HG02970 (cell line): ENCODE results near the gene AMMECR1L.
A peak's percentile ranks its signal among the peaks of the same experiment; 100 is the strongest.
"Not testable (repeated sequence)": the region's sequence is repeated elsewhere in the genome, so short reads cannot be mapped to it uniquely, and the experiment has no call there.

Experiments
- ATAC-seq: cut with Tn5 transposase; IDR thresholded peaks from one replicate; pipeline ENCODE4 v1.9.1; 2021; ENCODE audit warnings: mild to moderate bottlenecking, moderate library complexity, moderate number of reproducible peaks; ENCODE audit not compliant: unreplicated experiment, low FRiP score

Gene AMMECR1L

GRCh38 chr2:127887776-127888130 lies 2.0 kb upstream of the AMMECR1L start:
- ATAC-seq: no peak

- no peak for ATAC-seq
Measured at GRCh38 chr2:127887082-127887775, 1.5 kb upstream of the AMMECR1L start.

GRCh38 chr2:127886593-127886935 lies 808 bp upstream of the AMMECR1L start:
- ATAC-seq: not testable (repeated sequence)

GRCh38 chr2:127884861-127885740 lies 655 bp downstream of the AMMECR1L start:
- ATAC-seq: peak; percentile 28

- ATAC-seq: no peak
Measured at GRCh38 chr2:127884436-127884835, 1.3 kb downstream of the AMMECR1L start.

- ATAC-seq: no peak
Measured at GRCh38 chr2:127879899-127880298, 5.9 kb downstream of the AMMECR1L start.

GRCh38 chr2:127877626-127878025 lies 8.1 kb downstream of the AMMECR1L start:
- no peak for ATAC-seq

GRCh38 chr2:127877136-127877535 lies 8.6 kb downstream of the AMMECR1L start:
- ATAC-seq: no peak

- no peak for ATAC-seq
Measured at GRCh38 chr2:127874378-127875269, 11.1 kb downstream of the AMMECR1L start.

- no peak for ATAC-seq
Measured at GRCh38 chr2:127873707-127874303, 12.0 kb downstream of the AMMECR1L start.

GRCh38 chr2:127872354-127872753 lies 13.4 kb downstream of the AMMECR1L start:
- no peak for ATAC-seq

GRCh38 chr2:127865926-127866325 lies 19.8 kb downstream of the AMMECR1L start:
- no peak for ATAC-seq

GRCh38 chr2:127864877-127865276 lies 20.9 kb downstream of the AMMECR1L start:
- no peak for ATAC-seq

GRCh38 chr2:127862228-127862627 lies 23.5 kb downstream of the AMMECR1L start:
- no peak for ATAC-seq

- ATAC-seq: no peak
Measured at GRCh38 chr2:127860130-127860529, 25.6 kb downstream of the AMMECR1L start.

- no peak for ATAC-seq
Measured at GRCh38 chr2:127859712-127860085, 26.1 kb downstream of the AMMECR1L start.

GRCh38 chr2:127857265-127857808 lies 28.4 kb downstream of the AMMECR1L start:
- ATAC-seq: no peak

- no peak for ATAC-seq
Measured at GRCh38 chr2:127853671-127854070, 32.1 kb downstream of the AMMECR1L start.

- ATAC-seq: no peak
Measured at GRCh38 chr2:127852388-127852787, 33.4 kb downstream of the AMMECR1L start.

- no peak for ATAC-seq
Measured at GRCh38 chr2:127847931-127848330, 37.8 kb downstream of the AMMECR1L start.
